Adipose tissue (tissue), 3 donors: ENCODE data around the gene CAND2. TPM values are rescaled to one million over a fixed set of nuclear protein-coding genes. Genes with fewer than 3 reads are reported as not detected.

ENCODE experiments used
- H3K27ac ChIP-seq: one replicate; pipeline ENCODE4 v1.5.1; 2013; ENCODE audit warnings: low read depth, low read length
- WGBS, 3 donors: extraction: QIAGEN DNeasy Blood & Tissue Kit; methylation state at CpG; one replicate each; pipeline ENCODE4 v1.1.7; 2013; 5-methylcytosine and 5-hydroxymethylcytosine counted together
- polyA plus RNA-seq, 3 donors: library from polyadenylated mRNA; stranded (reverse); fragments of 200-250 nt; gene quantifications; one replicate each; pipeline ENCODE4 v1.2.3, GENCODE V29; 2013
- donor health status: healthy with polysubstance abuse.
- donor health status: Bipolar disorder and iron deficiency.
- donor health status: healthy.

The CAND2 gene
- polyA plus RNA-seq, 3 donors: 0.79 to 2.0 (median 1.1) TPM

- 53 to 74% (median 71%) methylated on average over 8 of the region's 8 CpGs for WGBS, 3 donors
- no peak overlapping the region for H3K27ac ChIP-seq
These were observed 1.5 kb downstream of the CAND2 start for GRCh38 chr3:12797892-12798558.

- 72 to 78% (median 72%) methylated on average over 12 of the region's 12 CpGs for WGBS, 3 donors
- H3K27ac ChIP-seq: no peak overlapping the region
These were observed 2.2 kb downstream of the CAND2 start for GRCh38 chr3:12798559-12799179.

GRCh38 chr3:12799525-12800440 is 3.3 kb downstream of the CAND2 start:
- 83 to 93% (median 88%) methylated on average over 7 of the region's 7 CpGs for WGBS, 3 donors
- no peak overlapping the region for H3K27ac ChIP-seq

GRCh38 chr3:12803371-12803770 is 6.9 kb downstream of the CAND2 start:
- H3K27ac ChIP-seq: no peak overlapping the region
- 94 to 96% (median 95%) methylated on average over 12 of the region's 12 CpGs for WGBS, 3 donors

GRCh38 chr3:12807066-12807465 is 10.6 kb downstream of the CAND2 start:
- no peak overlapping the region for H3K27ac ChIP-seq
- WGBS, 3 donors: 95 to 97% (median 96%) methylated on average over 9 of the region's 9 CpGs

GRCh38 chr3:12807601-12808359 is 11.3 kb downstream of the CAND2 start:
- H3K27ac ChIP-seq: no peak overlapping the region
- WGBS, 3 donors: 79 to 83% (median 79%) methylated on average over 7 of the region's 7 CpGs

- no peak overlapping the region for H3K27ac ChIP-seq
- WGBS, 3 donors: 72 to 93% (median 84%) methylated on average over 2 of the region's 2 CpGs
These were observed 12.1 kb downstream of the CAND2 start for GRCh38 chr3:12808587-12808986.

GRCh38 chr3:12809001-12809400 is 12.5 kb downstream of the CAND2 start:
- H3K27ac ChIP-seq: no peak overlapping the region
- 92 to 98% (median 97%) methylated on average over 3 of the region's 3 CpGs for WGBS, 3 donors

- H3K27ac ChIP-seq: no peak overlapping the region
- 87 to 93% (median 91%) methylated on average over 5 of the region's 5 CpGs for WGBS, 3 donors
These were observed 13.0 kb downstream of the CAND2 start for GRCh38 chr3:12809435-12809834.

GRCh38 chr3:12810013-12810780 is 13.7 kb downstream of the CAND2 start:
- WGBS, 3 donors: 1% methylated on average over 47 to 50 of the region's 50 CpGs

GRCh38 chr3:12810961-12811360 is 14.5 kb downstream of the CAND2 start:
- no peak overlapping the region for H3K27ac ChIP-seq
- WGBS, 3 donors: 73 to 81% (median 81%) methylated on average over 5 of the region's 5 CpGs

More at GRCh38 chr3:12810013-12810780, 13.7 kb downstream of the CAND2 start:
- H3K27ac ChIP-seq: no peak overlapping the region

GRCh38 chr3:12812812-12813211 is 16.3 kb downstream of the CAND2 start:
- H3K27ac ChIP-seq: no peak overlapping the region
- 91 to 97% (median 97%) methylated on average over 3 of the region's 3 CpGs for WGBS, 3 donors

GRCh38 chr3:12813967-12814366 is 17.5 kb downstream of the CAND2 start:
- WGBS, 3 donors: 91 to 95% (median 94%) methylated on average over 6 of the region's 6 CpGs
- H3K27ac ChIP-seq: no peak overlapping the region

- 92 to 95% (median 94%) methylated on average over 24 of the region's 24 CpGs for WGBS, 3 donors
- no peak overlapping the region for H3K27ac ChIP-seq
These were observed 18.6 kb downstream of the CAND2 start for GRCh38 chr3:12815078-12815477.

- 89 to 92% (median 91%) methylated on average over 9 of the region's 9 CpGs for WGBS, 3 donors
These were observed 19.2 kb downstream of the CAND2 start for GRCh38 chr3:12815719-12816118.

GRCh38 chr3:12816521-12817342 is 20.3 kb downstream of the CAND2 start:
- 93 to 94% (median 94%) methylated on average over 32 to 34 of the region's 34 CpGs for WGBS, 3 donors
- no peak overlapping the region for H3K27ac ChIP-seq

More at GRCh38 chr3:12815719-12816118, 19.2 kb downstream of the CAND2 start:
- no peak overlapping the region for H3K27ac ChIP-seq

GRCh38 chr3:12817343-12817710 is 20.8 kb downstream of the CAND2 start:
- no peak overlapping the region for H3K27ac ChIP-seq
- 42 to 77% (median 56%) methylated on average over 14 to 16 of the region's 16 CpGs for WGBS, 3 donors
